Fibroblast of the aortic adventitia (primary cell): Measurements from ENCODE around the gene C19orf33. TPM values are rescaled to one million over a fixed set of nuclear protein-coding genes. Genes with fewer than 3 reads are reported as not detected.

ENCODE experiments used
- DNase-seq: peaks from one replicate; pipeline ENCODE4 v3.0.0-alpha.2; 2010; ENCODE audit warnings: low read depth
- H3K4me3 ChIP-seq: 2 replicates; pipeline ENCODE4 v1.5.1; 2011; ENCODE audit warnings: low read depth, mild to moderate bottlenecking, control low read depth, low read length, moderate library complexity
- small RNA-seq: library from RNA; depleted of rRNA; stranded (forward); fragments of <200 nt; gene quantifications from one replicate; pipeline ENCODE3, GENCODE V24; 2012
- total RNA-seq: library from RNA; depleted of rRNA; stranded (reverse); fragments of >200 nt; gene quantifications from 2 replicates; pipeline ENCODE4 v1.2.3, GENCODE V29; 2012; ENCODE audit warnings: low replicate concordance
- TF ChIP-seq, protein P1 (sequence below): IDR thresholded peaks from 2 replicates; pipeline ENCODE4 v1.5.1; 2011; ENCODE audit warnings: mild to moderate bottlenecking, low read length, control low read depth, inconsistent platforms; ENCODE audit not compliant: insufficient read depth

Gene C19orf33
- total RNA-seq, 1 donor: 0.45 TPM

GRCh38 chr19:38352611-38353010 is 48.6 kb downstream of the C19orf33 start:
- no peak for DNase-seq
- no peak overlapping the region for H3K4me3 ChIP-seq
- TF ChIP-seq, protein P1, sequence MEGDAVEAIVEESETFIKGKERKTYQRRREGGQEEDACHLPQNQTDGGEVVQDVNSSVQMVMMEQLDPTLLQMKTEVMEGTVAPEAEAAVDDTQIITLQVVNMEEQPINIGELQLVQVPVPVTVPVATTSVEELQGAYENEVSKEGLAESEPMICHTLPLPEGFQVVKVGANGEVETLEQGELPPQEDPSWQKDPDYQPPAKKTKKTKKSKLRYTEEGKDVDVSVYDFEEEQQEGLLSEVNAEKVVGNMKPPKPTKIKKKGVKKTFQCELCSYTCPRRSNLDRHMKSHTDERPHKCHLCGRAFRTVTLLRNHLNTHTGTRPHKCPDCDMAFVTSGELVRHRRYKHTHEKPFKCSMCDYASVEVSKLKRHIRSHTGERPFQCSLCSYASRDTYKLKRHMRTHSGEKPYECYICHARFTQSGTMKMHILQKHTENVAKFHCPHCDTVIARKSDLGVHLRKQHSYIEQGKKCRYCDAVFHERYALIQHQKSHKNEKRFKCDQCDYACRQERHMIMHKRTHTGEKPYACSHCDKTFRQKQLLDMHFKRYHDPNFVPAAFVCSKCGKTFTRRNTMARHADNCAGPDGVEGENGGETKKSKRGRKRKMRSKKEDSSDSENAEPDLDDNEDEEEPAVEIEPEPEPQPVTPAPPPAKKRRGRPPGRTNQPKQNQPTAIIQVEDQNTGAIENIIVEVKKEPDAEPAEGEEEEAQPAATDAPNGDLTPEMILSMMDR: no peak

Small RNA genes lying within 50 kb of the gene (small RNA-seq; reads per million reads assigned to genes)
- not detected for gene RF00019

Other genes with a start within 250 kb of the C19orf33 start
- gene DPF1, start 80.0 kb upstream of the C19orf33 start, total RNA-seq: 2.7 and 3.3 TPM in 2 replicates
- 1.3 TPM in 1 of 2 replicates, not detected in the other for gene PPP1R14A, start 47.9 kb upstream of the C19orf33 start, total RNA-seq
- 1.3 and 13.5 TPM in 2 replicates for gene SPINT2, start 39.7 kb upstream of the C19orf33 start, total RNA-seq
- 13.1 and 59.8 TPM in 2 replicates for gene YIF1B, start 11.7 kb downstream of the C19orf33 start, total RNA-seq
- 3.6 and 3.7 TPM in 2 replicates for gene KCNK6, start 15.6 kb downstream of the C19orf33 start, total RNA-seq
- 0.98 and 1.4 TPM in 2 replicates for gene CATSPERG, start 31.6 kb downstream of the C19orf33 start, total RNA-seq
- gene PSMD8, start 70.3 kb downstream of the C19orf33 start, total RNA-seq: 55.4 and 223 TPM in 2 replicates
- 1.3 TPM in 1 of 2 replicates, not detected in the other for gene GGN, start 83.8 kb downstream of the C19orf33 start, total RNA-seq
- gene SPRED3, start 84.4 kb downstream of the C19orf33 start, total RNA-seq: 0.41 and 9.7 TPM in 2 replicates
- gene FAM98C, start 98.8 kb downstream of the C19orf33 start, total RNA-seq: 11.9 and 46.0 TPM in 2 replicates
- not detected in 2 replicates for gene RASGRP4, start 122.0 kb downstream of the C19orf33 start, total RNA-seq
- under 0.01 TPM in 1 of 2 replicates, not detected in the other for gene RYR1, start 129.4 kb downstream of the C19orf33 start, total RNA-seq